ENCODE results near the gene CAPN12.
A peak's percentile ranks its signal among the peaks of the same experiment; 100 is the strongest.
"Not testable (repeated sequence)": the region's sequence is repeated elsewhere in the genome, so short reads cannot be mapped to it uniquely, and the experiment has no call there.

CAPN12 gene

GRCh38 chr19:38770949-38771275, 26.6 kb upstream of the CAPN12 start:
- DNase-seq: not testable (repeated sequence)

GRCh38 chr19:38770228-38770948, 26.1 kb upstream of the CAPN12 start:
- DNase-seq: not testable (repeated sequence)

- peak; percentile 84 to 91 for DNase-seq
Measured at GRCh38 chr19:38769635-38770211, 25.4 kb upstream of the CAPN12 start.

DNA sequence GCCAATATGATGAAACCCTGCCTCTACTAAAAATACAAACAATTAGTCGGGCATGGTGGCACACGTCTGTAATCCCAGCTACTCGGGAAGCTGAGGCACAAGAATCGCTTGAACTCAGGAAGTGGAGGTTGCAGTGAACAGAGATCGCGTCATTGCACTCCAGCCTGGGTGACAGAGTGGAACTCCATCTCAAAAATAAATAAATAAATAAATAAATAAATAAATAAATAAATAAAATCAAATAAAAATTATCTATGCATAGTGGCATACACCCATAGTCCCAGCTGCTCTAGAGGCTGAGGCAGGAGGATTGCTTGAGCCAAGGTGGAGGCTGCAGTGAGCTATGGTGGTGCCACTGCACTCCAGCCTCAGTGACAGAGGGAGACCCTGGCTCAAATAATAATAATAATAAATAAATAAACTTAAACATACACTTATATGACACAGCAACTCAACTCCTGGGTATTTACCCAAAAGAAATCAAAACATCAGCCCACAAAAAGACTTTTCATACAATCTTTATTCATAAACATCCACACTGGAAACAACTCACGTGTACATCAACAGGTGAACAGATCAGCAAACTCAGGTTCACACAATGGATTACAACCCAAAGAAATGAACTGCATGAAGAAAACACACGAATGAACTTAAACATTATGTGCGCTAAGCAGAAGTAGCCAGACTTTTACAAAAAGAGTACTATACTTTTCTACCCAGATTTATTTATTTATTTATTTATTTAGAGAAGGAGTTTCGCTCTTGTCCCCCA, 22.2 kb upstream of the CAPN12 start:
- DNase-seq: no peak

- DNase-seq: no peak
Measured at GRCh38 chr19:38765214-38765613, 20.9 kb upstream of the CAPN12 start.

DNA sequence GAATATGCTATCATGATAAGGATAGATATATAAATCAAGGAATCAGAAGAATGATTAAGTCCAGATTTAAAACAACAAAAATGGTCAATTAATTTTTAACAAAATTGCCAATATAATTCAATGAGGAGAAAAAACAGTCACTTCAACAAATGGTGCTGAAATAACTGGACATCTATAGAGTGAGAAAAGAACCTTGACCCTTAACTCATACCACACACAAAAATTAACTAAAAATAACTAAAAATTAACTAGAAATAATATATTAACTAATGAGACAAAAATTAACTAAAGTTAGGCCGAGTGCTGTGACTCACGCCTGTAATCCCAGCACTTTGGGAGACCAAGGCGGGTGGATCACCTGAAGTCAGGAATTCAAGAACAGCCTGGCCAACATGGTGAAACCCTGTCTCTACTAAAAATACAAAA, 19.5 kb upstream of the CAPN12 start:
- DNase-seq: no peak

- not testable (repeated sequence) for DNase-seq
Measured at GRCh38 chr19:38761884-38762389, 17.7 kb upstream of the CAPN12 start.

GRCh38 chr19:38760805-38761517, 16.7 kb upstream of the CAPN12 start:
- DNase-seq: not testable (repeated sequence)

GRCh38 chr19:38759590-38760003, 15.3 kb upstream of the CAPN12 start:
- no peak for DNase-seq

DNA sequence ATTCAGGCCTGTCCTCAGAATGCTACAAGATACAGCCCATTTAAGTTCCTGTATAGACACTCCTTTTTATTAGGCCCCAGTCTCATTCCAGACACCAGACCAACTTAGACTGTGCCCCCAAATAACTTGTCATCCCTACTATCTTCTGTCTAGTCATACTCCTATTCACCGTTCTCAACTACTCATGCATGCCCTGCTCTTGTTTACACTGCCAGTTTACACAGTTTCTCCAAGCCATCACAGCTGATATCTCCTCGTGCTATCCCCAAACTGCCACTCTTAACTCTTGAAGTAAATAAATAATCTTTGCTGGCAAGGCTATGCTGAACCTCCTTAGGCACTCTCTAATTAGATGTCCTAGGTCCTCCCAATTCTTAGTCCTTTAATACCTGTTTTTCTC, 9.9 kb upstream of the CAPN12 start:
- DNase-seq: not testable (repeated sequence)

DNA sequence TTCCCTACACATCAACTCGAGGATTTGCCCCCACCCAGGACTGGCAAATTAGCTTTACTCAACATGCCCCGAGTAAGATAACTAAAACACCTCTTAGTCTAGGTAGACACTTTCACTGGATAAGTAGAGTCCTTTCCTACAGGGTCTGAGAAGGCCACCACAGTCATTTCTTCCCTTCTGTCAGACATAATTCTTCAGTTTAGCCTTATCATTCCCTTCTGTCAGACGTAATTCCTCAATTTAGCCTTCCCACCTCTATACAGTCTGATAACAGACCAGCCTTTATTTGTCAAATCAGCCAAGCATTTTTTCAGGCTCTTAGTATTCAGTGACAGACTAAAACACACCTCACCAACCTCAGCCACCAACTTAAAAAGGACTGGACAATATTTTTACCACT, 9.5 kb upstream of the CAPN12 start:
- not testable (repeated sequence) for DNase-seq

- DNase-seq: no peak
Measured at GRCh38 chr19:38745316-38745715, 1.0 kb upstream of the CAPN12 start.

DNA sequence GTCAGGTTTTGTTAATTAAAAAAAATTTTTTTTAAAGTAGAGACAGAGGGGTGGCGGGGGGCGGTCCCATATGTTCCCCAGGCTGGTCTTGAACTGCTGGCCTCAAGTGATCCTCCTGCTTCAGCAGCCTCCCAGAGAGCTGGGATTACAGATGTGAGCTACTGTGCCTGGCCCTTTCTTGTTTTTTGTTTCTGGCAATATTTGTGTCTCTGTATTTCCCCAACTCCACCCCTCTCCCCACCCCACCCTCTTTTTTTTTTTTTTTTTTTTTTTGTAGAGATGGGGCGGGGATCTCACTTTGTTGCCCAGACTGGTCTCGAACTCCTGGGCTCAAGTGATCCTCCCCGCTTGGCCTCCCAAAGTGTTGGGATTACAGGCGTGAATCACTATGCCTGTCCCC, 600 bp upstream of the CAPN12 start:
- DNase-seq: no peak

DNA sequence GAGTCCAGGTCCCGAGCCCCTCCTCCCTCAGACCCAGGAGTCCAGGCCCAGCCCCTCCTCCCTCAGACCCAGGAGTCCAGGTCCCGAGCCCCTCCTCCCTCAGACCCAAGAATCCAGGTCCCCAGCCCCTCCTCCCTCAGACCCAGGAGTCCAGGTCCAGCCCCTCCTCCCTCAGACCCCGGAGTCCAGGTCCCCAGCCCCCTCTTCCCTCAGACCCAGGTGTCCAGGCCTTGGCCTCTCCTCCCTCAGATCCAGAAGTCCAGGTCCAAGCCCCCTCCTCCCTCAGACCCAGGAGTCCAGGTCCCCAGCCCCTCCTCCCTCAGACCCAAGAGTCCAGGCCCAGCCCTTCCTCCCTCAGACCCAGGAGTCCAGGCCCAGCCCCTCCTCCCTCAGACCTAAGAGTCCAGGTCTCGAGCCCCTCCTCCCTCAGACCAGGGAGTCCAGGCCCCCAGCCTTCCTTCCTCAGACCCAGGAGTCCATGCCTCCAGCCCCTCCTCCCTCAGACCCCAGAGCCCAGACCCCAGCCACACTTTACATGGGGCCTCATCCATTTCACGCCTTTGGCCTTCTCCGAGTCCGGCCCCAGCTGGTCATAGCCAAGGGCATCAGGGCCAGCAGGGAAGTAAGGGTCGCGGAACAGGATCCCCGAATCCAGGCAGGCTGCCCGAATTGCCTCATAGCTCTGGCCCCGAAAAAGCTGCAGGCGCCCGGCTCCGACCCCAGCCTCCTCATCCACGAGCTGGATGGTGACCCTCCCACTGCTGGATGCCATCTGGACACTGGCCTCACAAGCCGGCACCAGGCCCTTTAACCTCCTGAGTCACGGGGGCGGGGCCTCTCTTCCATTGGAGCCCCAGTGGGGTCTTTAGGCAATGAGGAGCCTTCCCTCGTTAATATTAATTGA, 628 bp downstream of the CAPN12 start:
- DNase-seq: no peak

- DNase-seq: no peak
Measured at GRCh38 chr19:38742906-38743305, 1.4 kb downstream of the CAPN12 start.

DNA sequence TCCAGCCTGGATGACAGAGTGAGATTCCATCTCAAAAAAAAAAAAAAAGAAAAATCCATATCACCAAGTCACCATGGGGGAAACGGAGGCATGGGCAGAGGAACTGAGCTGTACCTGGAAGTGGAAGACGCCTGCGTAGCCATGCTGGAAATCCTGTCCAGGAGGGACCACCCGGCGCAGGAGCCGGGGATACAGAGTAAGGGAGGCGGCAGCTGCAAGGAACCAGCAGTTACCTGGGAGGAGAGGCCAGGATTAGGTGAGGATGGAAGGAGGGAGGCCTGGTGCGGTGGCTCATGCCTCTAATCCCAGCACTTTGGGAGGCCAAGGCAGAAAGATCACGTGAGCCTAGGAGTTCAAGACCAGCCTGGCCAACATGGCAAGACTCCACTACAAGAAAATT, 2.0 kb downstream of the CAPN12 start:
- DNase-seq: no peak

DNA sequence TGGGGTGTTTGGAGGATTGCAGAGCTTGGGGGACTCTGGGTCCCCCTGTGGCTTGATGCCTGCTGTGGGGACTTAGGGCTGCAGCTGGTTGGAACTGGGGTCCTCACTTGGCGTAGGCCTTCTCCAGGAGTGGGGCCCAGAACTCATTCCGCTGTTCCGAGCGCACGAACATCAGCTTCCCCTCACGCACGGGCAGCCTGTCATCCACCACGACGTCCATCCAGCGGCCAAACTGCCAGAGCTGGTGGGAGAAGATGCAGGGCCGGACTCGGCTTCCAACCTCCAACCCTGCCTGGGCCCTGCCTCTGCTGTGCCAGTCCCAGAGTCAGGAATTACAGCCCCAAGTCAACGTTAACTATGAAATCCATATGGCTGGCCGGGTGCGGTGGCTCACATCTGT, 2.6 kb downstream of the CAPN12 start:
- DNase-seq: no peak

DNA sequence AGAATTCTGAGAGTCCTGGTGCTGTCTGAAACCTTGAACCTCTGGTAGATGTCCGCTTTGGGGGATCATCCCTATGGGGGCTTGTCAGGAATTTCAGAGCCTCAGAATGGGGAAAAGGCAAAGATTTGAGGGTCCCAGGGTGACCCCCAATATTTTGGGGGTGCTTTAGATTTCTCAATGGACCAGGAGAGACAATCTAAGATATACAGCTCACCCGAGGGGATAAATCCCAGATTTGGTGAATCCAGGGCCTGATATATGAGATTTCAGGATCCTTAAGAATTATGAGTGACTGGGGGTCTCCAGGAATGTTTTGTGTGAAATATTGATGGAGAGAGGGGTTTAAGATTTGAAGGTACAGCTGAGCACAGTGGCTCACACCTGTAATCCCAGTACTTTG, 3.3 kb downstream of the CAPN12 start:
- DNase-seq: no peak

DNA sequence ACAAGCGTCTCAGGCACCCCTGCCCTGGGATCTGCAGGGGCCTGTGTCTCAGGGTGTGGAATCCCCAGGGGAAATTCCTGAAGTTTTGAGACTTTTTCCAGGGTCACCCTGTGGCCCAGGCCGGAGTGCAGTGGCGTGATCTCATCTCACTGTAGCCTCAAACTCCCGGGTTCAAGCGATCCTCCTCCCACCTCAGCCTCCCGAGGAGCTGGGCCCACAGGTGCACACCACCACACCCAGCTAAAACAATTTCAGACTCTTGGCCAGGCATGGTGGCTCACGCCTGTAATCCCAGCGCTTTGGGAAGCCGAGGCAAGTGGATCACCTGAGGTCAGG, 4.0 kb downstream of the CAPN12 start:
- no peak for DNase-seq

GRCh38 chr19:38739440-38740256, 4.6 kb downstream of the CAPN12 start:
- DNase-seq: no peak
